Spleen (tissue), 7 donors: ENCODE results near the gene DDX11.

Experiments used
- POLR2A ChIP-seq, 3 donors: fragments of 450-650 bp; IDR thresholded peaks; one replicate each; pipeline ENCODE4 v1.5.1; 2017; ENCODE audit warnings: antibody characterized with exemption in 3 of 3, mild to moderate bottlenecking in 1 of 3
- POLR2AphosphoS5 ChIP-seq, 3 donors: sonication (generic); formaldehyde crosslinking; IDR thresholded peaks; one replicate each; pipeline ENCODE4 v1.5.1; 2017; ENCODE audit warnings: antibody characterized with exemption in 3 of 3
- TF ChIP-seq, protein P1 (sequence below), 11 experiments: fragments of 200-600 bp in 7 of 11; fragments of 450-650 bp in 4 of 11; sonication (generic) in 4 of 11; IDR thresholded peaks in 8 of 11; conservative IDR thresholded peaks in 3 of 11; 1 replicate in 7 of 11; 2 replicates in 4 of 11; pipeline versions ENCODE4 v1.4.0 to v1.8.0; 2016 to 2021; ENCODE audit warnings: antibody characterized with exemption in 11 of 11, inconsistent platforms in 4 of 11, mild to moderate bottlenecking in 1 of 11
- donor health status: DM: no; HTN: no; CAD: no; lungs with moderate emphysema.
- donor health status: DM: no; HTN: no; CAD: no.
- donor health status: DM: no; HTN: no; CAD: no.

DNA sequence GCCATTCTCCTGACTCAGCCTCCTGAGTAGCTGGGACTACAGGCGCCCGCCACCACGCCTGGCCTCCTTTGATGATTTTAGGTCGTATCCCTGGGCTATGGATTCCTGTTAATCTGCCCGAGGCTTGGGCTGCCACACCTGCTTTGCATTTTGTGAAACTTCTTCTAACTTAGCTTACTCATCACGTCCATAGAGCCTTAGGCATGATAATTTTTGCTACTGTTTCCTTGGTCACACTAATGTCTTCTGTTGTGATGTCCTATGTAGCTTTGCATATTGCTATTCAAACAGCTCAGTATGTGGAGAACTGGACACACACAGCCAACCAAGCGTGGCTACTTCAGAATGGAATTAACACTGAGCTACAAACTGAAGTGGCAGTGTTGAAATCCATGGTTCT lies 47.5 kb upstream of the DDX11 start:
- TF ChIP-seq POLR2AphosphoS5 (IDR thresholded peaks at IDR 0.05) = no peak
- TF ChIP-seq POLR2A (IDR thresholded peaks at IDR 0.05) = no peak
- TF ChIP-seq, protein P1, sequence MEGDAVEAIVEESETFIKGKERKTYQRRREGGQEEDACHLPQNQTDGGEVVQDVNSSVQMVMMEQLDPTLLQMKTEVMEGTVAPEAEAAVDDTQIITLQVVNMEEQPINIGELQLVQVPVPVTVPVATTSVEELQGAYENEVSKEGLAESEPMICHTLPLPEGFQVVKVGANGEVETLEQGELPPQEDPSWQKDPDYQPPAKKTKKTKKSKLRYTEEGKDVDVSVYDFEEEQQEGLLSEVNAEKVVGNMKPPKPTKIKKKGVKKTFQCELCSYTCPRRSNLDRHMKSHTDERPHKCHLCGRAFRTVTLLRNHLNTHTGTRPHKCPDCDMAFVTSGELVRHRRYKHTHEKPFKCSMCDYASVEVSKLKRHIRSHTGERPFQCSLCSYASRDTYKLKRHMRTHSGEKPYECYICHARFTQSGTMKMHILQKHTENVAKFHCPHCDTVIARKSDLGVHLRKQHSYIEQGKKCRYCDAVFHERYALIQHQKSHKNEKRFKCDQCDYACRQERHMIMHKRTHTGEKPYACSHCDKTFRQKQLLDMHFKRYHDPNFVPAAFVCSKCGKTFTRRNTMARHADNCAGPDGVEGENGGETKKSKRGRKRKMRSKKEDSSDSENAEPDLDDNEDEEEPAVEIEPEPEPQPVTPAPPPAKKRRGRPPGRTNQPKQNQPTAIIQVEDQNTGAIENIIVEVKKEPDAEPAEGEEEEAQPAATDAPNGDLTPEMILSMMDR (IDR thresholded peaks at IDR 0.05 in 8 of 11, conservative IDR thresholded peaks at IDR 0.05 in 3 of 11) = no peak
